Effector memory CD4-positive, alpha-beta T cell (primary cell): ENCODE measurements around the gene FAM20C.

Experiments
- DNase-seq, 3 donors: peaks; one replicate each; pipeline ENCODE4 v3.0.0-alpha.2; 2020
- H3K27ac ChIP-seq: 2 replicates; pipeline ENCODE4 v1.7.0; 2013; ENCODE audit warnings: mild to moderate bottlenecking, low read length, moderate library complexity; ENCODE audit not compliant: insufficient read depth, poor library complexity, severe bottlenecking
- H3K27me3 ChIP-seq: replicated peaks from 2 replicates; pipeline ENCODE4 v1.7.0; 2013; ENCODE audit warnings: mild to moderate bottlenecking, low read length; ENCODE audit not compliant: insufficient read depth, control insufficient read depth, poor library complexity, severe bottlenecking
- H3K36me3 ChIP-seq: 2 replicates; pipeline ENCODE4 v1.7.0; 2013; ENCODE audit warnings: mild to moderate bottlenecking, low read length, moderate library complexity; ENCODE audit not compliant: control insufficient read depth, insufficient read depth
- H3K4me1 ChIP-seq: 2 replicates; pipeline ENCODE4 v1.7.0; 2013; ENCODE audit warnings: low read length, mild to moderate bottlenecking; ENCODE audit not compliant: control insufficient read depth, insufficient read depth, poor library complexity, severe bottlenecking
- H3K4me3 ChIP-seq: 2 replicates; pipeline ENCODE4 v1.7.0; 2013; ENCODE audit warnings: low read length, low read depth, mild to moderate bottlenecking; ENCODE audit not compliant: insufficient read depth, poor library complexity, severe bottlenecking
- H3K9me3 ChIP-seq: 2 replicates; pipeline ENCODE4 v1.7.0; 2013; ENCODE audit warnings: mild to moderate bottlenecking, low read length, moderate library complexity; ENCODE audit not compliant: control insufficient read depth

FAM20C gene

GRCh38 chr7:226281-226895 is 34.0 kb downstream of the FAM20C start:
- Histone ChIP-seq H3K27ac (no peak overlapping the region), H3K4me1 (no peaks in the 10 kb centered on the region), H3K4me3 (no peak overlapping the region), H3K36me3 (no peaks in the 10 kb centered on the region), H3K9me3 (no peaks in the 10 kb centered on the region), H3K27me3 (no peaks in the 10 kb centered on the region)
- DNase-seq = no peak

DNA sequence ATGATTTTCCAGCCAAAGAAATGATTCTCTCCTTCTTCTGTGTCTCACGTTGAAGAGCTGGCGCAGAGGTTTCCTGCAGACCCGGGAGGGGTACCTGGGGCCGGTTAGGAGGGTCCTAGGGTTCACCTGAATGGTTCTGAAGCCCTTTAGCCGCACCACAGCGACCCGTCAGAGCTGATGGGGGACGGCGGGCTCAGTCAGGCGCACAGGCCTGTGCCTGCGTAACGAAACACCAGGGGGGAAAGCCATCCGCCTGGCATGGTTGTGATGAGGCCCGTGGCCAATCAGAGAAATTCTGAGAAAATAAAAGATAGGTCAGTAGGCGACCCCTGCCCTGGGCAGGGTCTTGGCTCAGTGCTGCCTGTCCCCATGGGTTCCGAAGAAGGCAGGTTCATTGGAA is 35.6 kb downstream of the FAM20C start:
- Histone ChIP-seq H3K4me1 (no peaks in the 10 kb centered on the region), H3K9me3 (no peaks in the 10 kb centered on the region), H3K4me3 (no peak overlapping the region), H3K36me3 (no peaks in the 10 kb centered on the region), H3K27me3 (no peaks in the 10 kb centered on the region), H3K27ac (no peak overlapping the region)
- DNase-seq = no peak

GRCh38 chr7:228610-229009 is 36.2 kb downstream of the FAM20C start:
- no peaks in the 10 kb centered on the region for H3K9me3 ChIP-seq
- H3K4me1 ChIP-seq = no peaks in the 10 kb centered on the region
- no peak for DNase-seq
- no peak overlapping the region for H3K27ac ChIP-seq
- no peaks in the 10 kb centered on the region for H3K36me3 ChIP-seq
- no peaks in the 10 kb centered on the region for H3K27me3 ChIP-seq
- H3K4me3 ChIP-seq = no peak overlapping the region

DNA sequence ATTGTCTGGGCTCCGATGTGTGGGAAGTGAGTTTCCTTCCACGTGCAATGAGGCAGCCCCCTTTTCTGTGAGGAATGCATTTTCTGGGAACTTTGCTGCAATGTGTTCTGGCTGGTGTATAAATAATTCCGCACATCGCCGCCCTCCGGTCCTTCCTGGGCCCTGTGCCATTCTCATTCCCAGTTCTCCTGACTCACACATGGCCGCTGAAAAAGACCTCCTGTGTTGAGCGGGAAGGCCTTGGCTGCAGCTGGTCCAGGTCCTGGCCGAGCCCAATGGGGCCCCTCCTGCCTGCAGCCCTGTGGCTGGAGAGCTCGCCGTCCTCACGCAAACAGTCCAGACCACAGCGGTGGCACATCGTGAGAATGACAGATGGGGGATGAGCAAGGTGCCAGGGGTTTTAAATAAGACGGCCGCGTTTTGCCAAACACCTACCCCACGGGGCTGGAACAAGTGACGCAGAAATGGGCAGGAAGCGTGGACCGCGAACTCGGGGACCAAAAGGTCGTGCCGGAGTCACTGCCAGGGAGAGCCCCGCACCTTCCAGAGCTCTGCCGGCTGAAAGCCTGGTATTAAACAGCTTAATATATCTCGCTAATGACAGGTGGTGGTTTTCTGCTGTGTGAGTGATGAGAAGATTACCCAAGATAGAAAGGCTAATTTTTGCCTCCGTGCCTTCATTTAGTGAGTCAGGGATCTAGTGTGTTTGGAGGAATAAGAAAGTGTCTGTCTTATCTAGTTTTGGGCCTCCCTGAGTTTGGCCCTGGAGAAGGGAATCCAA is 37.0 kb downstream of the FAM20C start:
- Histone ChIP-seq H3K4me1 (no peaks in the 10 kb centered on the region), H3K36me3 (no peaks in the 10 kb centered on the region), H3K4me3 (no peak overlapping the region), H3K27ac (no peak overlapping the region), H3K27me3 (no peaks in the 10 kb centered on the region), H3K9me3 (no peaks in the 10 kb centered on the region)
- DNase-seq = no peak

GRCh38 chr7:230274-230673 is 37.9 kb downstream of the FAM20C start:
- no peaks in the 10 kb centered on the region for H3K9me3 ChIP-seq
- no peaks in the 10 kb centered on the region for H3K27me3 ChIP-seq
- H3K4me3 ChIP-seq = no peak overlapping the region
- H3K27ac ChIP-seq = no peak overlapping the region
- DNase-seq = no peak
- no peaks in the 10 kb centered on the region for H3K36me3 ChIP-seq
- no peaks in the 10 kb centered on the region for H3K4me1 ChIP-seq

DNA sequence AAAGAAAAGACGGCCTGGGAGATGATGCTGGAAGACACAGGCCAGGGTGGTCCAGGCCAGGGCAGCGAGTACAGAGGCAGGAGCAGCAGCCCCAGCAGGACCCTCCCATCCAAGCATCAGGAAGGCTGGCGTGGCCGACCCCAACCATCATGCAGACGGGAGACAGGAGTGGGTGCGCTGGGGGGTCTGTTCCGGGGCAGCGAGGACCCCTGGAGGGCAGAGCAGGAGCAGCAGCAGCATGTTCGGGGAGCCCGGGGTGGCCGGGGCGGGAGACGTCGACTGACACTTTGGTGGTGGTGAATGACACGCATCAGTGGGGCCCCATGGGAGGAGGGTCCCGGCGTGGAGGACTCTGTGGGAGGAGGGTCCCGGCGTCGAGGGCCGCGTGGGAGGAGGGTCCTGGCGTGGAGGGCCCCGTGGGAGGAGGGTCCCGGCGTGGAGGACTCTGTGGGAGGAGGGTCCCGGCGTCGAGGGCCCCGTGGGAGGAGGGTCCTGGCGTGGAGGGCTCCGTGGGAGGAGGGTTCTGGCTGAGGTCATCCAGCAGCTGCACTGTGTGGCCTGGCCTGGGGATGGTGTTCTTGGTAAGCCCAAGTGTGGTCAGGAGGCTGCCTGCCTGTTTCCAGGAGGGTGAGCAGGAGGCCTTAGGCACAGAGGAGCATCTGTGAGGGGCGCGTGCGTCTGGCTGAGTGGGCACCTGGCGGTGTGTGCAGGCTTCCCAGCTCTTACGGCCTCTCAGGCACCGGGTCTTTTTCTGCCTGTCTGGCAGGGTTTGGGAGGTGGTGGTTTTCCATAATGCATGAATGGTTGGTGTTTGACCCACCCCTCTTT is 38.9 kb downstream of the FAM20C start:
- Histone ChIP-seq H3K9me3 (no peaks in the 10 kb centered on the region), H3K27ac (no peak overlapping the region), H3K4me1 (no peaks in the 10 kb centered on the region), H3K27me3 (no peaks in the 10 kb centered on the region), H3K36me3 (no peaks in the 10 kb centered on the region), H3K4me3 (no peak overlapping the region)
- DNase-seq = no peak

- Histone ChIP-seq H3K27ac (no peak overlapping the region), H3K27me3 (no peaks in the 10 kb centered on the region), H3K4me1 (no peaks in the 10 kb centered on the region), H3K9me3 (no peaks in the 10 kb centered on the region), H3K36me3 (no peaks in the 10 kb centered on the region), H3K4me3 (no peak overlapping the region)
- no peak for DNase-seq
These were observed 39.5 kb downstream of the FAM20C start for GRCh38 chr7:231858-232246.

DNA sequence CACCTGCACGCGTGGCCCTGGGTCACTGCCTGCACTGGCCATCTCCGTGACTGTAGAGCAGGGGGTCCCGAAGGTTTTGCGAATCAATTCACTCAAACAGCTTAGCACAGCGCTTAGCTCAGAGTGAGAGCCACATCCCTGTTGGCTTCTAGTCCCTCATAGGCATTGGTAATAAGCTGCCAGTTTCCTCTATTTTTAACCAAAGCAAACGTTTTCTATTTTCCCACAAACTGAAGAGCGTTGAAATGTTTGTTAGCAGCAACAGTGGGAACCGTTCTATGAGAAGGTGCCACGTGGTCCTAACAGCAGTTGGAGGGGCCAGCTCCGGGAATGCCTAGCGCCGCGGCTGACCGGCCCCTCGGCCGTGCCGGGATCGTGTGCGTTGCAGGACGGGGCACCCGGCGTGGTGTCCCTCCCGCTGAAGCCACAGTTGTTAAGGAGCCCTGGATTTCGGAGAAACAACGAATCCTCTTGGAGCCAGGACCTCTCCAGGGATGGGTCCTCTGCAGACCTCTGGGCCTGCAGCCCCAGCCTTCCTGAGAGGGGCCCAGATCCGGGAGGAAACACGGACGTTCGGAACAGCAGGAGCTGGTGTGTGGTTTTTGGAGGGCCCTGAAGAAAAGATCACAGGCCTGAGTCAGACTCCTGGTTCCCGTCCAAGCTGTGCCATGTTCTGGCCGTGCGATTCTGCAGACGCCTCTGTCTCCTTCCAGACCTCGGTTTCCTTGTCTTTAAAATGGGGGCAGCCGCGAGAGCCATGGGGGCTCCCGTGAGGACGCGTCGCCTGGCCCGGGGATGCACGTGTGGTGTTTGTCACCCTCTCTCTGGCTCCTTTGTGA is 40.3 kb downstream of the FAM20C start:
- Histone ChIP-seq H3K4me1 (no peaks in the 10 kb centered on the region), H3K27me3 (no peaks in the 10 kb centered on the region), H3K4me3 (no peak overlapping the region), H3K9me3 (no peaks in the 10 kb centered on the region), H3K27ac (no peak overlapping the region), H3K36me3 (no peaks in the 10 kb centered on the region)
- no peak for DNase-seq

DNA sequence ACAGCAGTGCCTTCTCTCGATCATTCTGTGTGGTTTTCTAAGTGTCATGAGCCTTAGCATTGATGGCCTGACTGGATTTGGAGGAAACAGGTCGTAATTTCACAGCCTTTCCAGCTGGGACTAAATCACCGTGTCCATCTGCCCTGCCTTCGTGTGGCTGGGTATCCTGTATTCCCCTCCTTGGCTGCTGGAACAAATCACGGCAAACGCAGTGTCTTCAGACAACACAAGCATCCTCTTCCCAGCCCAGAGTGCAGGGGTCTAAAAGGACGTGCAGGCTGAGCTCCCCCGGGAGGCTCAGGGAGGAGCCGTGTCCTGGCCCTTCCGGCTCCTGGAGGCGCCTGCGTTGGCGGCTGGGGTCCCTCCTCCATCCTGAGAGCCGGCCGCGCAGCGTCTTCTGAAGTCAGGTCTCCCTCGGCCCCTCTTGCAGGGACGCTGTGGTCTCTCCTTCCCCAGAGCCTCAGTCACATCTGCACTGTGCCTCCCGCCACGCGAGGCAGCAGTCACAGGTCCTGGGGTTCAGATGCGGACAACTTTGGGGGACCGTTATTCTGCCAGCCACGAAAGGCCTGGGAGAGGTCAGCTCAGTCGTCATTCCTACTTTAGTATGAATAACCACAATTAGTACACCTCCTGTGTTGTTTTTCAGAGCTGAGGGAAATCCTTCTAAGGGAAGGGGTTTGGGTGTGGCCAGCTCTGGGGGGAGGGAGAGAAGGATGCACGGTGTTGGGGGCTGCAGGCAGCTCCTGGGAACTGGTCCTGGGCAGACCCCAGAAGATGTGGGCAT is 41.1 kb downstream of the FAM20C start:
- Histone ChIP-seq H3K36me3 (no peaks in the 10 kb centered on the region), H3K4me1 (no peaks in the 10 kb centered on the region), H3K27ac (no peak overlapping the region), H3K9me3 (no peaks in the 10 kb centered on the region), H3K27me3 (no peaks in the 10 kb centered on the region), H3K4me3 (no peak overlapping the region)
- DNase-seq = no peak
